ENCODE data around the gene SPAG9.

SPAG9 gene

DNA sequence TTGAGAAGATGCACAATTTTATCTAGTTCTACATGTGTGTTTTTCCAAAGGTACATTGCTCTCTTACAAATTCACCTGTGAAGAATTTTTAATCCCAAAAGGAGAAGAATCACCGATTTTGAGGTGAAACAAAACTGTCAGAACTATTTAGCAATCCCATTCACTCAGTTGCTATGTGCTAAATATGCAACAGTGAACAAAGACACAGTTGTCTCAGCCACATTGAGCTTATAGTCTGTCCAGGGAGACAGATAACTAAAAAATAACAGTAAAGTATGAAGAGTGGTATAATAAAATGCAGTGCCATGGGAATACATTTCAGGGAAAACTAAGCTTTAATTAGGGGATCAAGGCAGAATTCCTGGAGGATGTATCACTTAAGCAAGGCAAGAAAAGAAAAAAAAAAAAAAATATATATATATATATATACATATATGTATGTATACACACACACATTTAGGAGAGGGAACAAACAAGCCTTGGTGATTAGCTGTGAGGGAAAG is 110.4 kb downstream of the SPAG9 start:
- POLR2A ChIA-PET (ENCODE audit: low non-redundant PET): no interaction called here

DNA sequence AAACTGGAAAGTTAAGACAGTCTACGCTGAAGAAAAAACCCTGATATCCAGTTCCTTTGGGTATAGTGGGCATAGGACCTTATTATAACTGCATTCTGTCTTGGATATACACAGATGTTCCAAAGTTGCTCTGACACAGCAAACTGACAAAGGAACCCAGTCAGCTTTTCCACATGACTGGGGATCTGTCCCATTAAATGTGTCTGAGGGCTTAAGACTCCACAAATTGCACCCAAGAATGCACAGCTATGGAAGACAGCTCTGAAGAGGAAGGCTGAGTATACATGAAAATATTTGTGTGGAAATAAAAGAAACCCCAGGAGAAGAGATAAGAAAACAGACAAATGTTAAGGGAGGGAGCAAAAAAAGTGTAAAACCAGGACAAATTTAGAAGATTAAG is 114.1 kb downstream of the SPAG9 start:
- no peak overlapping the region for H3K27ac ChIP-seq
- TF ChIP-seq, protein P1, sequence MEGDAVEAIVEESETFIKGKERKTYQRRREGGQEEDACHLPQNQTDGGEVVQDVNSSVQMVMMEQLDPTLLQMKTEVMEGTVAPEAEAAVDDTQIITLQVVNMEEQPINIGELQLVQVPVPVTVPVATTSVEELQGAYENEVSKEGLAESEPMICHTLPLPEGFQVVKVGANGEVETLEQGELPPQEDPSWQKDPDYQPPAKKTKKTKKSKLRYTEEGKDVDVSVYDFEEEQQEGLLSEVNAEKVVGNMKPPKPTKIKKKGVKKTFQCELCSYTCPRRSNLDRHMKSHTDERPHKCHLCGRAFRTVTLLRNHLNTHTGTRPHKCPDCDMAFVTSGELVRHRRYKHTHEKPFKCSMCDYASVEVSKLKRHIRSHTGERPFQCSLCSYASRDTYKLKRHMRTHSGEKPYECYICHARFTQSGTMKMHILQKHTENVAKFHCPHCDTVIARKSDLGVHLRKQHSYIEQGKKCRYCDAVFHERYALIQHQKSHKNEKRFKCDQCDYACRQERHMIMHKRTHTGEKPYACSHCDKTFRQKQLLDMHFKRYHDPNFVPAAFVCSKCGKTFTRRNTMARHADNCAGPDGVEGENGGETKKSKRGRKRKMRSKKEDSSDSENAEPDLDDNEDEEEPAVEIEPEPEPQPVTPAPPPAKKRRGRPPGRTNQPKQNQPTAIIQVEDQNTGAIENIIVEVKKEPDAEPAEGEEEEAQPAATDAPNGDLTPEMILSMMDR (conservative IDR thresholded peaks at IDR 0.05; ENCODE audit: low read depth): no peak
- no peak for DNase-seq (ENCODE audit: low spot score)
- ChIA-PET CTCF (no interaction called here), POLR2A (ENCODE audit: low non-redundant PET) (no interaction called here)

More for the DNA sequence above, 110.4 kb downstream of the SPAG9 start:
- TF ChIP-seq, protein P1 (conservative IDR thresholded peaks at IDR 0.05; ENCODE audit: low read depth): no peak
- CTCF ChIA-PET: interaction anchor here (1.4 kb wide), 1 partner anchor 9 kb away, joined by 9 read pairs; no protein-coding TSS in a partner anchor
- DNase-seq (ENCODE audit: low spot score): no peak
- no peak overlapping the region for H3K27ac ChIP-seq

DNA sequence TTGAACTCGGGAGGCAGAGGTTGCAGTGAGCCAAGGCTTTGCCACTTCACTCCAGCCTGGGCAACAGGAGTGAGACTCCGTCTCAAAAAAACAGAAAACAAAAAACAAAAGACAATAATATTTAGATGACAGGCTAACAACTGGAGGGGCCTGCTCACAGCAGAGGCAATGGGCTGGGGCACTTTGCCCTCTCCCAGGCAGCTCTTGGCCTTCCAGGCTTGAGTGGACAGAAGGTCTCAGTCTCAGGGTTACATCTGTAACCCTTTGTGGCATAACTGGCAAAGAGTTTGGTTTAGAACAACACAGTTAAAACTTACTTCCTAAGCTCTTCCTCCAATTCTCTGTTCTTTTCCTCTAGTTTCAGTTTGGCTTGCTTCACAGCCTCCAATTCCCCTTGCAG is 114.9 kb downstream of the SPAG9 start:
- TF ChIP-seq, protein P1 (conservative IDR thresholded peaks at IDR 0.05; ENCODE audit: low read depth): no peak
- ChIA-PET CTCF (interaction anchor here (0.5 kb wide), 1 partner anchor 43 kb away, joined by 3 read pairs; no protein-coding TSS in a partner anchor), POLR2A (ENCODE audit: low non-redundant PET) (interaction anchor here (0.6 kb wide), 1 partner anchor 12 kb away, joined by 3 read pairs; no protein-coding TSS in a partner anchor)
- no peak for DNase-seq (ENCODE audit: low spot score)
- 0 out of 2 replicates have a peak overlapping the region, but pooled peaks have one; percentile 2 for H3K27ac ChIP-seq

DNA sequence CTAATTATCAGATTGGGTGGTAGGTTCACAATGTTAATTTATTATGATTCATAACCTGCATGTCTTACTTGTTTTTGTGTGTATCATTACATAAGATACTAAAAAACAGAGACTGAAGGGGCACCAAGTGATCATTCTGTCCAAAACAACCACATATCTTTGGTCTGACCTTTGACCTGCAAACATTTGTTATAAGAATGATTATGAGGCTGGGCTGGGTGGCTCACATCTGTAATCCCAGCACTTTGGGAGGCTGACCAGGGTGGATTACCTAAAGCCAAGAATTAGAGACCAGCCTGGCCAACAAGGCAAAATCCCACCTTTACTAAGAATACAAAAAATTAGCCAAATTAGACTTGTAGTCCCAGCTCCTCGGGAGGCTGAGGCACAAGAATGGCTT is 116.4 kb downstream of the SPAG9 start:
- DNase-seq (ENCODE audit: low spot score): no peak
- ChIA-PET CTCF (interaction anchor here (0.5 to 1.8 kb wide), 5 partner anchors 20 to 151 kb away, joined by 3 to 8 read pairs (median 3); partner anchors contain the start of gene NME1), POLR2A (ENCODE audit: low non-redundant PET) (no interaction called here)
- TF ChIP-seq, protein P1 (conservative IDR thresholded peaks at IDR 0.05; ENCODE audit: low read depth): no peak
- H3K27ac ChIP-seq: no peak overlapping the region

DNA sequence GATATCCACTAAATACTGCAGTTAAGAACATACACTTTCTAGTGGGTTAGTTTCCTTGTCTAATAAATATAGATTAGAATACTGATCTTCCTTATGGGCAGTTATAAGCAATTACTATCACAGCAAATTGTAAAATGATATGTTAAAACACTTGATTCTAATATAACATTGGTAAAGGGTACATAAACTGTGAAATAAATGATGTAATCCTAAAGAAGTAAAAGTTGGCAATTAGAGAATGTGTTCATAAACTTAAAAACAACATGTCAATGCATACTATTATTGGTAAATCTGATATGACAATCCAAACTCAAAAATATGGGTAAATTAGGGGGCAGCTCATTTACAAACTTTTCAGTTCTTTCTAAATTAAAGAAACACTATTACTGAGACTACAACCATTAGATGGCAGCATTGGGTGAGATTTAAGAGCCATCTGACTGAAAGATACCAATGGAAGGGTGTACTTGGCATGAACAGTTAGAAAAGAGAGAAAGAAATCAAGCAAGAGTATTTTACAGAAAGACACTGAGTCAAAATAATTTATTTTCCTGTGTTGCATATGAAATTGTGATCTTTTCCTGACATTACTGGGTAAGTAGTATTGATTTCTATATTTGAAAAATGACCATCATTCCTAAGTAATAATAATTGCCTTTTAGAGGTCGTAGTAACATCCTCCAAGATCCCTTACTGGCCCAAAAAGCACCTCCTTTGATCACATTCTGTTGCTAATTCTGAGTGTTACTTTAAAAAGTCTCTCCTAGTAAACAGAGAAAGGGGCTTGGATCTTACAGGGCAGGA is 119.6 kb downstream of the SPAG9 start:
- H3K27ac ChIP-seq: no peak overlapping the region
- CTCF ChIA-PET: interaction anchor here (0.6 to 1.1 kb wide), 6 partner anchors 10 to 151 kb away, joined by 3 to 9 read pairs (median 6); no protein-coding TSS in a partner anchor
- POLR2A ChIA-PET (ENCODE audit: low non-redundant PET): no interaction called here
- peak; percentile 54 for DNase-seq (ENCODE audit: low spot score)
- TF ChIP-seq, protein P1 (conservative IDR thresholded peaks at IDR 0.05; ENCODE audit: low read depth): peak; percentile 67

DNA sequence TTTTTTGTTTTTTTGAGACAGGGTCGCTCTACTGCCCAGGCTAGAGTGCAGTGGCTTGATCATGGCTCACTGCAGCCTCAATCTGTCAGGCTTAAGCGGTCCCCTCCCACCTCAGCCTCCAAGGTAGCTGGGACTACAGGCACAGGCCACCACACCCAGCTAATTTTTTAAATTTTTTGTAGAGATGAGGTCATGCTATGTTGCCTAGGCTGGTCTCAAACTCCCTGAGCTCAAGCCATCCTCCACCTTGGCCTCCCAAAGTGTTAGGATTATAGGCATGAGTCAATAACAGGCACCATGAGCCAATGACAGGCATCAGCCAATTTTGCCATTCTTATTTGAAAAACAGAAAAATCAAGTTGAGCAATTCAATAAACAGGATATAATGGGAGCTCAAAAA is 125.0 kb downstream of the SPAG9 start:
- ChIA-PET POLR2A (ENCODE audit: low non-redundant PET) (no interaction called here), CTCF (interaction anchor here (0.9 to 1.4 kb wide), 2 partner anchors 47 to 144 kb away, joined by 3 read pairs; no protein-coding TSS in a partner anchor)
- H3K27ac ChIP-seq: no peak overlapping the region
- TF ChIP-seq, protein P1 (conservative IDR thresholded peaks at IDR 0.05; ENCODE audit: low read depth): no peak
- DNase-seq (ENCODE audit: low spot score): no peak

All from RWPE1 (cell line).